Activated CD4-positive, alpha-beta T cell treated with anti-CD3 and anti-CD28 coated beads, Interleukin-2, amount 10 ng/mL, durations not matched to agents 24 days and 14 days (primary cell): ENCODE data around the gene TAB2. TPM values are rescaled to one million over a fixed set of nuclear protein-coding genes. Genes with fewer than 3 reads are reported as not detected.
A peak's percentile ranks its signal among the peaks of the same experiment; 100 is the strongest.
"Not testable (repeated sequence)": the region's sequence is repeated elsewhere in the genome, so short reads cannot be mapped to it uniquely, and the experiment has no call there.

Source experiments
- DNase-seq: peaks from one replicate; pipeline ENCODE4 v3.0.0; 2022
- H3K27ac Mint-ChIP-seq: one replicate; pipeline ENCODE4 v1.8.0; 2022; ENCODE audit warnings: mild to moderate bottlenecking, mixed read lengths
- H3K27me3 Mint-ChIP-seq: one replicate; pipeline ENCODE4 v1.8.0; 2022; ENCODE audit warnings: mixed read lengths
- H3K36me3 Mint-ChIP-seq: one replicate; pipeline ENCODE4 v1.8.0; 2022; ENCODE audit warnings: low read depth, mild to moderate bottlenecking, mixed read lengths
- H3K4me1 Mint-ChIP-seq: one replicate; pipeline ENCODE4 v1.8.0; 2021; ENCODE audit warnings: mixed read lengths
- H3K4me3 Mint-ChIP-seq: one replicate; pipeline ENCODE4 v1.8.0; 2022; ENCODE audit warnings: mild to moderate bottlenecking, moderate library complexity, mixed read lengths
- H3K9me3 Mint-ChIP-seq: one replicate; pipeline ENCODE4 v1.8.0; 2021; ENCODE audit warnings: mixed read lengths
- intact Hi-C: fragments of 100-400 bp; cut with micrococcal nuclease; formaldehyde crosslinking; loops from one replicate; pipeline ENCODE4 v1.15.1; 2023
- total RNA-seq: library from RNA; stranded (reverse); gene quantifications from 2 replicates; pipeline ENCODE4 v1.2.3, GENCODE V29; 2022

The TAB2 gene
- total RNA-seq, 1 donor from 2014 or later, result 136 TPM

DNA sequence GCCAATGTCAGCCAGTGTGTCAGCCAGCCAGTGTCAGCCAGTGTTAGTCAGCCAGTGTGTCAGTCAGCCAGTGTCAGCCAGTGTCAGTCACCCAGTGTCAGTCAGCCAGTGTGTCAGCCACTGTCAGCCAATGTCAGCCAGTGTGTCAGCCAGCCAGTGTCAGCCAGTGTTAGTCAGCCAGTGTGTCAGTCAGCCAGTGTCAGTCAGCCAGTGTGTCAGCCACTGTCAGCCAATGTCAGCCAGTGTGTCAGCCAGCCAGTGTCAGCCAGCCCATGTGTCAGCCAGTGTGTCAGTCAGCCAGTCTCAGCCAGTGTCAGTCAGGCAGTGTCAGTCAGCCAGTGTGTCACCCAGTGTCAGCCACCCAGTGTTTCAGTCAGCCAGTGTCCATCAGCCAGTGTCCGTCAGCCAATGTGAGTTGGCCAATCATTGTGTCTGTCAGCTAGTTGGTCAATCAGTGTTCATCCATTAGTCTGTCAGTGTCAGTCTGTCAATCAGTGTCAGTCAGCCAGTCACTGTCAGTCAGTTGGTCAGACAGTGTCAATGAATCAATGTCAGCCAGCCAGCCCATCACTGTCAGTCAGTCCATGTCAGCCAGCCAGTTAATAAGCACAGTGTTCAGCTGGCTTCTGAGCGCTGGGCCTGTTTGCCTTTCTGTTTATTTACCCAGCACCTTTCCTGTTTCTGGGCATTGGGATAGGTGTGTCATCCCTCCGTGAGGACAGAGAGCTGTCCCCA lies 127.0 kb downstream of the TAB2 start:
- peak; percentile 58 for DNase-seq
- H3K9me3 Mint-ChIP-seq, H3K4me3 Mint-ChIP-seq, H3K4me1 Mint-ChIP-seq, H3K27me3 Mint-ChIP-seq, intact Hi-C loops: not testable (repeated sequence)
- Mint-ChIP-seq H3K27ac (peak overlapping the region; percentile 24), H3K36me3 (peaks cover 15% of the 10 kb centered on the region)

DNA sequence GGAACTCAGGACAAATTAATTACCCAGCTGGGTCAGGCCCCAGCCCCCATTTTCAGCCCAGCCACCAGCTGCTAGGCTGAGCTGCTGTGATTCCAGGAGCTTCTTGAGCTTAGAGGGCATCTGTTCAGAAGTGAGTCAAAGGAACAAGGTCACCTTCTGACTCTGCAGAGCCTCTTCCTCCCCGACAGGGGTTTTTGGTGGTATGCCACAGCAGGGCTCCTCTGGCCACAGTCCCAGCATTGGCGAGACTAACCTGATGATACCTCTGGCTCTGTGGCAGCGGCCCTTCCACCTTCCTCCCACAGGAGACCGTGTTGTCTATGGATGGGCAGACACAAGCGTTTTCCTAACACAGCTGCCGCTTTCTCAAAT lies 127.6 kb downstream of the TAB2 start:
- Mint-ChIP-seq H3K36me3 (peaks cover 19% of the 10 kb centered on the region), H3K4me1 (peaks cover 3% of the 10 kb centered on the region), H3K4me3 (no peak overlapping the region), H3K9me3 (no peaks in the 10 kb centered on the region), H3K27me3 (no peaks in the 10 kb centered on the region), H3K27ac (no peak overlapping the region)
- intact Hi-C loops, result no loop called here
- peak; percentile 63 for DNase-seq

DNA sequence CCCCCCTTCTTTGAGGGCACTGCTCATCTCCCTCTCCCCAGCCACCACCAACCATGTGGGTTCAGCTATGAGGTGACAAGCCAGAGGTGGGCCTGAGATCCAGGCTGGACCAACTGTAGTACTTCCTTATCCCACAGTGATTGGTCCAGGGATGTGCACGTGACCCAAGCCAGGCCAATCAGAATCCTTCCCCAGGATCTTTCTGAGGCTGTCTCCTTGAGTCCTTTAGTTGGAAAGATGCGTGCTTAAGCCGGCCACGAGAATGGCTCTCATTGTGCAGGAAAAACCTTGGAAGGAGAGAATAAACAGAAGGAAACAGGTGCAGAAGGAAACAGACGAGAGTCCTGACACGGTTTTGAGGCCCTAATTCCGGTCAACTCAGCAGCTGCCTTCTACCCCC lies 128.1 kb downstream of the TAB2 start:
- peak; percentile 57 for DNase-seq
- Mint-ChIP-seq H3K27ac (no peak overlapping the region), H3K9me3 (no peaks in the 10 kb centered on the region), H3K27me3 (no peaks in the 10 kb centered on the region), H3K4me1 (peaks cover 3% of the 10 kb centered on the region), H3K4me3 (no peak overlapping the region), H3K36me3 (peaks cover 21% of the 10 kb centered on the region)
- intact Hi-C loops, result no loop called here

DNA sequence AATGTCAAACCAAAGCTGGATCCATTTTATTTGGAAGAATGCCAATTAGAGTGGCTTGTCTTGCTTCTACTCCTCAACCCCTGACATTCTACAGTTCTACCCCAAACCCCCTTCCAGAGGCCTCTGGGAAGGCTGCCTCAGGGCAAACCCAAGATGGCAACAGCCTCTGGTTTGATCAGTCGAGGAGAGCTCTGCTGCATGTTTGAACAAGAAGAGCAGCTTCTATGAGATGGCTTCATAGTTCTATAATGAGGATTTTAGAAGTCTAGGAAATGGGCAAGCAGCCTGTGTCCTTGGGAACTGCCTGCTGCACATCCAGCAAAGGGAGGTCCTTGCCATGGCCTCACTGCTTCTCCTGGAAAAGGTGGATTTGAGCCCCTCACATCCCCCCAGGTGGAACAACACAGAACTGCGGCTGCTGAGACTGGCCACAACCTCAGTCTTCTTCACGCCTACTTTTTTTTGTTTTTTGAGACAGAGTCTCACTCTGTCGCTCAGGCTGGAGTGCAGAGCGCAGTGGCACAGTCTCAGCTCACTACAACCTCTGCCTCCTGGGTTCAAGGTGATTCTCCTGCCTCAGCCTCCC lies 129.4 kb downstream of the TAB2 start:
- Mint-ChIP-seq H3K4me3 (no peak overlapping the region), H3K27me3 (no peaks in the 10 kb centered on the region), H3K27ac (no peak overlapping the region), H3K9me3 (no peaks in the 10 kb centered on the region), H3K36me3 (peaks cover 26% of the 10 kb centered on the region), H3K4me1 (peaks cover 3% of the 10 kb centered on the region)
- intact Hi-C loops, result no loop called here
- DNase-seq, result no peak

DNA sequence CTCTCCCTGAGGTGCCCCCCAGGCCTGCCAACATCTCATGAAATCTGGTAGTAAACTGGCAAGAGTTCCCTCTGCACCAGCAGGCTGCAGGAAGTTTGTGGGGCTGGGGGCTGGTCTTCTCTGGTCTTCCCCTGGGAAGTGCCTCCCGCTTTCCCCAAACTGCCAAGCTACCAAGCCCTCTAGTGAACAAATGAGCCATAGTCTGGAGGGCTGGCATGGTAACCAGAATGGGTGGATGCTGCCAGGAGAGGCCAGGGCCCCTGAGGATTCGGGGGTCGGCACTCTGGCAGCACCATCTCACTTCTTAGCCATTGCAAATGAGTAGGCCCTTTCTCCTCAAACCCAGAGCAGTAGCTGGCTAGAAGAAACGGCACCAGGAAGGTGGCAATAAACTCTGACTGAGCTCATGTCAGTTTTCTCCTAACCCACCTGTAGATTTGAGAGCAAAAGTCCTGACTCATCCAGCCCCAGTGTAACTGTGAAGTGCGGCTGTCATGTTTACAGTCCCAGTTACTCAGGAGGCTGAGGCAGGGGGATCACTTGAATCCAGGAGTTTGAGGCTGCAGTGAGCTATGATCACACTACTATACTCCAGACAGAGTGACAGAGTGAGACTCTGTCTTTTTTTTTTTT lies 131.4 kb downstream of the TAB2 start:
- DNase-seq, result no peak
- no peaks in the 10 kb centered on the region for H3K27me3 Mint-ChIP-seq
- intact Hi-C loops, result no loop called here
- peaks cover 3% of the 10 kb centered on the region for H3K4me1 Mint-ChIP-seq
- H3K4me3 Mint-ChIP-seq, result no peak overlapping the region
- H3K9me3 Mint-ChIP-seq, result no peaks in the 10 kb centered on the region
- no peak overlapping the region for H3K27ac Mint-ChIP-seq
- peaks cover 32% of the 10 kb centered on the region for H3K36me3 Mint-ChIP-seq

DNA sequence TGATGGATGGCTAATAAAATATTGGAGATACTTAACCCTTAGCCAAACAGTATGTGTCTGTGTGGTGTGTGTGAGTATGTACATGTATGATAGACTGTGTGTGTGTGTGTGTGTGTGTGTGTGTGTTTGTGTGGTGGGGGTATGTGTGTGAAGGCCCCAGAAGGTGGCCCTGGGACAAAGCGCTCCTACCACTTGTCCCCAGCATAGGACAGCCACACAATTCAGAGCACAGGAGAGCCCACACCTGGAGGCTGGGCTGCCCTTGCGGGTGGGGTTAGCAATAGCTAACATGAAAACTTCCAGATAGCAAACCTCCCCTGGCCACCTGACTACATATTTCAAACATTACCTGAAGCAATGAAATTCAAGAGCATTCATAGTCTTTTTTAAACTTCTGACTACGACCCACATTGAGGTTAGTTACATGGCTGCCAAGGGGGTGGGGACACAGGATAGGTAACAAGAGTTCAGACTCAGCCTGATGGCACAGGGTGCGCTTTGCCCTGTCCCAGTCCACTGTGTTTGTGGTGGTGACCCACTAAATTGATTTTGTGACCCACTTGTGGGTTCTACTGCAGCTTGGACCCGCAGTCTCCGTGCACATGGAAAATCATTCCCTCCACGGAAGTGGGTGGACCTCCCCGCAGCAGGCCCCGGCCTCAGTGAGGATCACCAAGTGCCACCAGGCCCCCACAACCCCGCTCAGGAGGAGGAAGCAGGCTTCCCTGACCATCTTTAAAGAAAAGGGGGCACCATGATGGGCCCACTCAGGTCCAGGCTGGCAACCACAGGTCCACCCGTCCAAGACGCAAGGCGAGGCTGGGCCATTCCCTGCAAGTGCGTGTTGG lies 132.5 kb downstream of the TAB2 start:
- no peak for DNase-seq
- Mint-ChIP-seq H3K27ac (no peak overlapping the region), H3K4me1 (peaks cover 6% of the 10 kb centered on the region), H3K9me3 (no peaks in the 10 kb centered on the region), H3K4me3 (no peak overlapping the region), H3K36me3 (peaks cover 30% of the 10 kb centered on the region), H3K27me3 (no peaks in the 10 kb centered on the region)
- intact Hi-C loops, result no loop called here

DNA sequence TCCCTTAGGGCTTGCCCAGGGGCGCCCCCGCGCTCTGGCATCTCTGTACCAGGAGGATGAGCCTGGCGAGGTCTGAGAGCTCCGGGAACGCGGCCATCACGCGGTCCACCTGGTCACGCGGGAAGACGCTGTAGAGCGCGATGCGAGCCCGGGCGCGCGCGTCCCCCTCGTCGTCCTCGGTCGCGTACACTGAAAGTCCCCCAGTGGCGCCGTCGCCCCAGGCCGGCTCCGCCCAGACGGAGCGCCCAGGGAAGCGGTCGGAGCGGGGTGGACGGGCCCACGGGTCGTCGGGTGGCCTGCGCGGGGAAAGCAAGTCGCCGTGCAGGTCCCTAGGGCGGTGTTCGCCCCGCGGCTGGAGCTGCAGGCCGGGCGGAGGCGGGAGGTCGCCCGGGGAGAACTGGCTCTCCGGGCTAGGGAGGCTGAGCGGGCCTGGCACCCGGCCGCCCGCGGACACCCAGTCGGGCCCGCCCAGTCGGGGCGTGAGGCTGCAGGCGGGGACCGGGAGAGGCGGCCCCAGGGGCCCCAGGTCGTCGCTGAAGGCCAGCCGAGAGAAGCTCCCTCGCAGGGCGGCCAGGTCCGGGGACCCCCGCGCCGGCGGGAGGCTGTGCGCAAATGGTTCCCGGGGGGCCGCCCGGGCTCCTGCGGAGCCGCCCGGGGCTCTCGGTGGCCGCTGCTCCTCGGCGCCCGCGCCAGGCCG lies 133.3 kb downstream of the TAB2 start:
- H3K27ac Mint-ChIP-seq, result no peak overlapping the region
- H3K4me1 Mint-ChIP-seq, result peaks cover 9% of the 10 kb centered on the region
- intact Hi-C loops, result no loop called here
- H3K36me3 Mint-ChIP-seq, result peaks cover 35% of the 10 kb centered on the region
- no peaks in the 10 kb centered on the region for H3K27me3 Mint-ChIP-seq
- no peak overlapping the region for H3K4me3 Mint-ChIP-seq
- no peaks in the 10 kb centered on the region for H3K9me3 Mint-ChIP-seq
- DNase-seq, result no peak

DNA sequence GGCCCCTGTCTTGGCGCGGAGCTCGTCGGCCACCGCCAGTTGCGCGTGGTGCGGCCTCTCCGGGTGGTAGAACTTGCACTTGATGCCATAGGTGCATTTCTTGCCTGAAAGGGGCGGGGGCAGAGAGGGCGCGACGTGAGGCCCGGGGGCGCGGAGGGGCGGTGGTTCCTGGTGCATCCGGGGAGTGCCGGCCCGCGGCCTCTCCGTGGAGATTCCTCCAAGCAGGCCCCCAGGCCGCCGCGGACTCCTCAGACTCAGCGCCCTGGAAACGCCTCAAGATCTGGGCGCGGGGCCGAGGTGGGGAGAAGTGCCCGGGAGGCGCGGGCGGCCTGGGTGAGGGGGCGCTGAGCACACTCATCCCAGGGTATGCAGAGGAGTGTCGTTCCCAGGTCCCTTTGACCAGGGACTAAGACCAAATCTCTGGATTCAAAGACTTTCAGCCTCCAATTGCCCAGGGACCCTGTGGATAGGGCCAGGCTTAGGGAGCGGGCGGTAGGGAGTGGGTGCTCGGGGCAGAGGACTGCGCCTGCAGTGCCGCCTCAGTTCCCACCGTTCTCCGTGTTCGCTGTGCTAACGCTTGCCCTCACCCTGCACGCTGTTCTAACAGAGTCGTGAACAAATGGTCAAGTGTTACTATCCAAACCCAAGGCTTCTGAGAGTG lies 134.0 kb downstream of the TAB2 start:
- intact Hi-C loops, result no loop called here
- Mint-ChIP-seq H3K36me3 (peaks cover 37% of the 10 kb centered on the region), H3K27ac (no peak overlapping the region), H3K9me3 (no peaks in the 10 kb centered on the region), H3K4me3 (no peak overlapping the region), H3K4me1 (peaks cover 9% of the 10 kb centered on the region), H3K27me3 (no peaks in the 10 kb centered on the region)
- DNase-seq, result peak; percentile 67

DNA sequence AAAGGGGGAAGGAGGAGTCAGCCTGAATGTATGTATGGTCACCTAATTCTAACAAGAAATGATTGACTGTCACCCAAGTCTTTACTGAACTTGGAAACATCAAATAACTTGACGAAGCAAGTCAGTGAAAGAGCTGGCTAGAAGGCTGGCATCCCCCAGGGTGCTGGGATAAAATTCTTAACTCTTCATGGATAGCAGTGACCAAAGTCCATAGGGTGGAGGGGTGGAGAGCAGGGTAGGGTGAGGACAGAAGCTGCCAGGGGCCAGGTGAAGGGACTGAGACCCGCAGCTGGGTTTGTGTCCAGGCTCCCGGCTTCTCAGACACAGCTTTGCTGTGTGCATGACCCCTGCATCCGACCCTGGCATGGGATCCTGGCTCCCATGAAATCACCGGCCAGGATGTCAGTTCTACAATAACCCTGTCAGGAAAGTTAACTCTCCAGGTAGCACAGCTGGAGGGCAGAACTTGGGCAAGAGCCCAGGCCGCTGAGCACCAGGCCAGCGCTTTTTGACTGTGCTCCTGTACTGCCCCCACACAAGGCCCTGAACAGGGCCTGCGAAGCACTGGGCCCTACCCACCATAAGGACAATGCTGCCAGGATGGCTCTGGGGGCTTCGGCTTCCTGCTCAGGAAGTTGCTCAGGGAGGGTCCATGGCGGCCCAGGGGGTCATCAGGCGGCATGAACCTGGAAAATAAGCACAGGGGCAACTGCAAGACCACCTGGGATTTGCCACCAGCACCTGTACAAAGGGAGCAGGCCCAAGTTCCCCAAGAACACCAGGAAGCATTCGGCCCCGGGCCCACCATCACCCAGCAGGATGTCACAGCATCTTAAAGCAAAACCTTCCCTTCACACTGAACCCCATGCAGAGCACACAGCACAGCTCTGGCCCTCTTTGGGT lies 134.8 kb downstream of the TAB2 start:
- Mint-ChIP-seq H3K4me3 (no peak overlapping the region), H3K27ac (no peak overlapping the region), H3K4me1 (peaks cover 9% of the 10 kb centered on the region), H3K36me3 (peaks cover 39% of the 10 kb centered on the region), H3K27me3 (no peaks in the 10 kb centered on the region), H3K9me3 (no peaks in the 10 kb centered on the region)
- DNase-seq, result no peak
- intact Hi-C loops, result no loop called here

DNA sequence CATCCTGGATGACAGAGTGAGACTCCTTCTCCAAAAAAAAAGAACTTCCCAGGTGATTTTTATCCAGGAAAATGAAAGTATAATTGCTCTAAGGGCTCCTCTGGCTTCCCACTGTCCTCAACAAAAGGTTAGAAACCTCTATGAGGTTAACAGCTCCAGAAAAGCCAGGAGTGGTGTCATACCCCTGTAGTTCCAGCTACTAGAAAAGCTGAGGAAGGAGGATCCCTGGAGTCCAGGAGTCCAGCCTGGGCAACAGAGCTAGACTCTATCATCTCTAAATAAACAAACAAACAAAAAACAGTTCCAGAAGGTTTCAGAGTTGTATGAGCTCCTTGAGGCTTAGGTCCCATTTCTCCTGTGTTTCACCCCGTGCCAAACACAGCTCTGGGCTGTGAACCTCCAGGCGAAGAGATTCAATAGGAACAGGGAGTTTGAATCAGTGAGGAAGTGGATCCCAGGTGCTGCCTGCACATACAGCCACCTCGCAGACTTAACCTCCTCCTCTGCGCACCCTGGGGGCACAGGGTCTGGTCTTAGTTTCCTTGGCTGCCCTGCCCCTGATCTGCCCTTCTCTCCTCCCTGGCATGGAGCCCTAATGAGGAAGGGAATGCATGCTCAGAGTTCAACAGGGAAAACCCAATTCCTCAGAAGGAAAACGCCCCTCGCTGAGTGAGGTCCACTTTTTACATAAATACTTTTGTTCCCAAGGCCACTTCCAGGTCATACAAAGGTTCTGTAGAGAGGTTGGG lies 136.3 kb downstream of the TAB2 start:
- Mint-ChIP-seq H3K27me3 (no peaks in the 10 kb centered on the region), H3K27ac (no peak overlapping the region), H3K4me1 (peaks cover 17% of the 10 kb centered on the region), H3K36me3 (peaks cover 42% of the 10 kb centered on the region), H3K9me3 (no peaks in the 10 kb centered on the region), H3K4me3 (no peak overlapping the region)
- no peak for DNase-seq
- intact Hi-C loops, result no loop called here

DNA sequence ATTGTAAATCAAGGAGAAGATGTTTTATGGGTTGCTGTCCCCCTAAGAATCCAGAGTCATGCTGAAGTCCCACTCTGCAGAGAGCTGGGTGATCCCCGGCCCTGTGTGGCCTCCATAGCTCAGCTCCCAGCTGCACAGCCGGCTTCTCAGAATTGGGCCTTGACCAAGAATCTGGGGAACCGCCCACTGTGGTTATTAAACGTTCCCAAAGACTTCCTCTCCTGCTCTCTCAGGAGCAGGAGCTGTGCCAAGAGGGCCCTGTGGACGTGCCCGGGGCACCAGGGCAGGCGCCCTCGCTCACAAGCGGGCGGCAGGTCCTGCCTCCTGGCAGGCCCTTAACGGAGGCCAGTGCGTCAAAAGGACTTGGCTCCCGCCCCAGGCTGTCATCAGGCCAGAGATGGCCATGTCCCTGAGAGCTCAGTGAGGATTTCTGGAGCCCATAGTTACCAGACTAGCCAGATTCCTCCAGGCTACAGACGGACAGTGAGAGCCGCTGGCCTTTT lies 136.9 kb downstream of the TAB2 start:
- no peaks in the 10 kb centered on the region for H3K9me3 Mint-ChIP-seq
- peaks cover 48% of the 10 kb centered on the region for H3K36me3 Mint-ChIP-seq
- no peak for DNase-seq
- no peaks in the 10 kb centered on the region for H3K27me3 Mint-ChIP-seq
- H3K4me3 Mint-ChIP-seq, result no peak overlapping the region
- no peak overlapping the region for H3K27ac Mint-ChIP-seq
- peaks cover 23% of the 10 kb centered on the region for H3K4me1 Mint-ChIP-seq
- intact Hi-C loops, result no loop called here
